Mesendoderm (in vitro differentiated cells): ENCODE data around the gene ASTN1.

Experiments used
- DNase-seq: peaks from one replicate; pipeline ENCODE4 v3.0.0; 2013
- H2AK5ac ChIP-seq: 2 replicates; pipeline ENCODE4 v1.6.1; 2013; ENCODE audit warnings: low read length, inconsistent platforms
- H2BK120ac ChIP-seq: 2 replicates; pipeline ENCODE4 v1.6.1; 2013; ENCODE audit warnings: low read depth, mild to moderate bottlenecking, low read length, moderate library complexity, mixed read lengths
- H2BK15ac ChIP-seq: replicated peaks from 2 replicates; pipeline ENCODE4 v1.6.1; 2013; ENCODE audit warnings: low read depth, mild to moderate bottlenecking, moderate library complexity
- H2BK5ac ChIP-seq: 2 replicates; pipeline ENCODE4 v1.6.1; 2013; ENCODE audit warnings: low read length, inconsistent platforms
- H3K18ac ChIP-seq: 2 replicates; pipeline ENCODE4 v1.6.1; 2013; ENCODE audit warnings: mild to moderate bottlenecking, low read length, mixed read lengths
- H3K23ac ChIP-seq: one replicate; pipeline ENCODE4 v1.6.1; 2013; ENCODE audit warnings: low read length
- H3K27ac ChIP-seq: 2 replicates; pipeline ENCODE4 v1.5.1; 2013; ENCODE audit warnings: low read depth, mild to moderate bottlenecking, inconsistent platforms, low read length, moderate library complexity
- H3K27me3 ChIP-seq: 2 replicates; pipeline ENCODE4 v1.6.1; 2013; ENCODE audit warnings: low read length, control low read depth, mild to moderate bottlenecking, inconsistent platforms; ENCODE audit not compliant: insufficient read depth, poor library complexity
- H3K36me3 ChIP-seq: 2 replicates; pipeline ENCODE4 v1.6.1; 2013; ENCODE audit warnings: low read length, inconsistent platforms; ENCODE audit not compliant: control insufficient read depth, insufficient read depth
- H3K4ac ChIP-seq: one replicate; pipeline ENCODE4 v1.6.1; 2013; ENCODE audit warnings: low read depth, mild to moderate bottlenecking, low read length, moderate library complexity
- H3K4me1 ChIP-seq: 2 replicates; pipeline ENCODE4 v1.6.1; 2013; ENCODE audit warnings: low read depth, low read length, inconsistent platforms; ENCODE audit not compliant: control insufficient read depth
- H3K4me2 ChIP-seq: 2 replicates; pipeline ENCODE4 v1.6.1; 2013; ENCODE audit warnings: low read length
- H3K4me3 ChIP-seq: 2 replicates; pipeline ENCODE4 v1.5.1; 2013; ENCODE audit warnings: mild to moderate bottlenecking, low read length
- H3K56ac ChIP-seq: one replicate; pipeline ENCODE4 v1.6.1; 2013; ENCODE audit warnings: low read length
- H3K79me1 ChIP-seq: 2 replicates; pipeline ENCODE4 v1.6.1; 2013; ENCODE audit warnings: low read length, inconsistent platforms
- H3K79me2 ChIP-seq: 2 replicates; pipeline ENCODE4 v1.6.1; 2013; ENCODE audit warnings: mild to moderate bottlenecking, low read length; ENCODE audit not compliant: control insufficient read depth, insufficient read depth
- H3K9ac ChIP-seq: 2 replicates; pipeline ENCODE4 v1.6.1; 2013; ENCODE audit warnings: low read length, inconsistent platforms
- H4K5ac ChIP-seq: one replicate; pipeline ENCODE4 v1.6.1; 2013; ENCODE audit warnings: low read length
- H4K8ac ChIP-seq: one replicate; pipeline ENCODE4 v1.6.1; 2013; ENCODE audit warnings: low read depth, mild to moderate bottlenecking, control low read depth, low read length, moderate library complexity
- WGBS: extraction: QIAGEN DNeasy Blood & Tissue Kit; methylation state at CpG from one replicate; pipeline ENCODE4 v1.1.7; 2013; ENCODE audit warnings: low lambda C conversion rate, missing lambda C conversion rate; ENCODE audit not compliant: insufficient coverage; ENCODE audit errors: extremely low coverage; 5-methylcytosine and 5-hydroxymethylcytosine counted together

The ASTN1 gene

DNA sequence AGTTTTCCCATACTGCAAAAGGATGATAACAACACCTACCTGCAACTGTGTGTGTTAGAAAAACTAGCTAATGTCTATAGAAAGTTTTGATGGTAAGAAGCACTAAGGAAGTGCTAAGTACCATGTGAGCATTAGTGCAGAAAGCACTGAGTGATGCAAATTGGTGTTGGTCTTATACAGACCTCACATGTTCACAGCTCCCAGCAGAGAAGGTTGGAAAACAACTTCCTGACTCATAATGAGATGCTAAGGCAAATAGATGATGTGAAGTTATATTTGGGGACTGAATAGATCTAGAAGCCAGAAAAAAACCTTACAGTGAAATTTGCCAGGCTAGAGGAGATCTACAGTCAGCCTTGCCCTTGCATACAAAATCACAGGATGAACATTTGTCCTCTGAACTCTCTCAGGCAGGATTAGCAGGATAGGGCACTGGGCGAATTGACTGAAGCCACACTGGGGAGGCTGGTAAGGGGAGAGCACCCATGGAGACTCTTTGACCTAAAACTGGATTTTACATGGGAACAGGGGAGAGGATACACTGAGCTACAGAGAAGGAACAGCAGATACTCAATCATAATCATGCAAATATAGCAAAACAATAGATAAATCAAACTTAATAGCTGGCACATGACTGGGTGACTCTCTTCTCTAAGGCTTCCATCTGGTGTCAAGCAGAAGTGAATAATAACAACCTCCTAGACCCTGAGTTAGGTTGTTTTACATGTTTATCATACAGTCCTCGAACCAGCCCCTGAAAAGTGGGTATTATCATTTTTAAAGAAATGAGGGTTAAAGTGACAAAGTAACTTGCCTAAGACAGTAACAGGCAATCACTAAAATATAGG is 61.3 kb downstream of the ASTN1 start:
- H3K4me3 ChIP-seq = no peak overlapping the region
- no peak overlapping the region for H3K27ac ChIP-seq
- H3K36me3 ChIP-seq = no peaks in the 10 kb centered on the region
- H3K23ac ChIP-seq = no peak overlapping the region
- no peak overlapping the region for H2BK15ac ChIP-seq
- no CpG with 5 or more reads among the region's 2 CpGs for WGBS
- H3K27me3 ChIP-seq = no peaks in the 10 kb centered on the region
- no peak overlapping the region for H2BK5ac ChIP-seq
- no peak overlapping the region for H3K4me2 ChIP-seq
- H4K8ac ChIP-seq = no peak overlapping the region
- no peaks in the 10 kb centered on the region for H3K4me1 ChIP-seq
- no peak overlapping the region for H4K5ac ChIP-seq
- H3K56ac ChIP-seq = no peak overlapping the region
- H3K79me2 ChIP-seq = no peaks in the 10 kb centered on the region
- no peak for DNase-seq
- no peaks in the 10 kb centered on the region for H3K79me1 ChIP-seq
- H3K18ac ChIP-seq = no peak overlapping the region
- H2AK5ac ChIP-seq = no peak overlapping the region
- H2BK120ac ChIP-seq = no peak overlapping the region
- no peak overlapping the region for H3K9ac ChIP-seq
- H3K4ac ChIP-seq = no peak overlapping the region

DNA sequence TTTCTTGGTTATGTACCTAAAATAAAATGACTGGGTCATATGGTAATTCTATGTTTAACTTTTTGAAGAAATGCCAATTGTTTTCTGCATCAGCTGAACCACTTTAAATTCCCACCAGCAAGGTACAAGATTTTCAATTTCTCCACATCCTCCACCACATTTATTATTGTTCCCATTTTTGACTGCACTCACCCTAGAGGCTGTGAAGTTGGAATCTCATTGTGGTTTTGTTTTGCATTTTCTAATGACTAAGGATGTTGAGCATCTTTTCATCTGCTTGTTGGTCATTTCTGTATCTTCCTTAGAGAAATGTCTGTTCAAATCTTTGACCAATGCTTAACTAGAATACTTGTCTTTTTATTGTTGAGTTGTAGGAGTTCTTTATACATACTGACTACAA is 72.5 kb downstream of the ASTN1 start:
- no peaks in the 10 kb centered on the region for H3K79me2 ChIP-seq
- no peak overlapping the region for H2AK5ac ChIP-seq
- H3K9ac ChIP-seq = no peak overlapping the region
- no peak overlapping the region for H3K4ac ChIP-seq
- H3K4me3 ChIP-seq = no peak overlapping the region
- H3K4me2 ChIP-seq = no peak overlapping the region
- H2BK120ac ChIP-seq = no peak overlapping the region
- no peak overlapping the region for H2BK5ac ChIP-seq
- no peak overlapping the region for H3K56ac ChIP-seq
- no peak overlapping the region for H4K8ac ChIP-seq
- H3K79me1 ChIP-seq = no peaks in the 10 kb centered on the region
- H3K18ac ChIP-seq = no peak overlapping the region
- no peak overlapping the region for H2BK15ac ChIP-seq
- H4K5ac ChIP-seq = no peak overlapping the region
- no peak overlapping the region for H3K27ac ChIP-seq
- H3K36me3 ChIP-seq = no peaks in the 10 kb centered on the region
- no peak for DNase-seq
- no peaks in the 10 kb centered on the region for H3K4me1 ChIP-seq
- no peak overlapping the region for H3K23ac ChIP-seq
- no peaks in the 10 kb centered on the region for H3K27me3 ChIP-seq

DNA sequence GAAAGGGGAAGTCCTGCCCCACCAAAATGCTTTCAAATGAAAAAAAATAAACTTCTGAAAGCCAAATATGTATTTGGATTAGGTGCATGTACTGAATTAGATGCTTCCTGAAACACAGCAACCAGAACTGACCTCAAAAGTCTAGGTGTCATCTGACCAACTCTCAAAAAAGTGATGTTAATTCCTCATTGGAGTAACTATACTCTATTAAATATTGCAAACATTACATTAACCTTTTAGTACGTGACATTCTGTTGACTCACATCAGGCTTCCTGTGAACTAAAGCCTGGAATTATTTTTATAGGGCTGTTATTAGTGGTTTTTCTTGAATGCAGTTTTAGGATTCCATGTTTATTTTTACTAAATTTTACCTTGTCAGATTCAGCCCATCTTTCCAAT is 73.5 kb downstream of the ASTN1 start:
- Histone ChIP-seq H4K8ac (no peak overlapping the region), H2BK15ac (no peak overlapping the region)
- WGBS = no CpG with 5 or more reads among the region's 1 CpG

DNA sequence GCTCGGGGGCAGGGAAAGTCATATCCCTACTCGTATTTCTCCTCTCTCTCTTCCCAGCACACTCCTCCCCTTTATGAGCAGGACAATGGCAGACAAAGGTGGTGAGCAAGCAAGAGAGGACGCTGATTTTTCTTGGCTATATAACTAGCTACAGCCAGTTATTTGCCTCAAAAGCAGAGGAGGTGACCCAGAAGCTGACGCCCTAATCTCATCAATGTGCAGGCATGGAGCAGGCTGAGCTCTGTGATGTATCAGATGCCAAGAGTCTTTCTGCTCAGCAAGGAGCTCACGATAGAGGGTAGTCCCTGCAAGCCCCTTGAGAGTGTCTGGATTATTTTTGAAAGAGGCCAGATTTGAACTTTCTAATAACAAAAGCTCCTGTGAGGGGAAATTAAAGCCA is 75.5 kb downstream of the ASTN1 start:
- no peak overlapping the region for H3K4ac ChIP-seq
- no peak overlapping the region for H2BK15ac ChIP-seq
- no peak overlapping the region for H2BK5ac ChIP-seq
- H3K4me2 ChIP-seq = no peak overlapping the region
- H3K4me3 ChIP-seq = no peak overlapping the region
- no peaks in the 10 kb centered on the region for H3K27me3 ChIP-seq
- no CpG with 5 or more reads among the region's 5 CpGs for WGBS
- H3K9ac ChIP-seq = no peak overlapping the region
- no peak overlapping the region for H2BK120ac ChIP-seq
- H3K4me1 ChIP-seq = no peaks in the 10 kb centered on the region
- no peak overlapping the region for H3K56ac ChIP-seq
- no peak for DNase-seq
- H3K23ac ChIP-seq = no peak overlapping the region
- no peak overlapping the region for H3K27ac ChIP-seq
- H3K79me1 ChIP-seq = no peaks in the 10 kb centered on the region
- no peak overlapping the region for H2AK5ac ChIP-seq
- no peaks in the 10 kb centered on the region for H3K36me3 ChIP-seq
- H4K5ac ChIP-seq = no peak overlapping the region
- H4K8ac ChIP-seq = no peak overlapping the region
- H3K79me2 ChIP-seq = no peaks in the 10 kb centered on the region
- no peak overlapping the region for H3K18ac ChIP-seq

More for the DNA sequence above, 73.5 kb downstream of the ASTN1 start:
- H3K56ac ChIP-seq = no peak overlapping the region
- no peak overlapping the region for H2BK120ac ChIP-seq
- no peak overlapping the region for H3K4ac ChIP-seq
- no peaks in the 10 kb centered on the region for H3K79me2 ChIP-seq
- no peaks in the 10 kb centered on the region for H3K27me3 ChIP-seq
- H3K9ac ChIP-seq = no peak overlapping the region
- no peak overlapping the region for H4K5ac ChIP-seq
- H3K36me3 ChIP-seq = no peaks in the 10 kb centered on the region
- H3K27ac ChIP-seq = no peak overlapping the region
- no peak overlapping the region for H2BK5ac ChIP-seq
- DNase-seq = no peak
- H3K18ac ChIP-seq = no peak overlapping the region
- H3K23ac ChIP-seq = no peak overlapping the region
- H3K4me1 ChIP-seq = no peaks in the 10 kb centered on the region
- H3K4me3 ChIP-seq = no peak overlapping the region
- no peaks in the 10 kb centered on the region for H3K79me1 ChIP-seq
- H2AK5ac ChIP-seq = no peak overlapping the region
- H3K4me2 ChIP-seq = no peak overlapping the region

DNA sequence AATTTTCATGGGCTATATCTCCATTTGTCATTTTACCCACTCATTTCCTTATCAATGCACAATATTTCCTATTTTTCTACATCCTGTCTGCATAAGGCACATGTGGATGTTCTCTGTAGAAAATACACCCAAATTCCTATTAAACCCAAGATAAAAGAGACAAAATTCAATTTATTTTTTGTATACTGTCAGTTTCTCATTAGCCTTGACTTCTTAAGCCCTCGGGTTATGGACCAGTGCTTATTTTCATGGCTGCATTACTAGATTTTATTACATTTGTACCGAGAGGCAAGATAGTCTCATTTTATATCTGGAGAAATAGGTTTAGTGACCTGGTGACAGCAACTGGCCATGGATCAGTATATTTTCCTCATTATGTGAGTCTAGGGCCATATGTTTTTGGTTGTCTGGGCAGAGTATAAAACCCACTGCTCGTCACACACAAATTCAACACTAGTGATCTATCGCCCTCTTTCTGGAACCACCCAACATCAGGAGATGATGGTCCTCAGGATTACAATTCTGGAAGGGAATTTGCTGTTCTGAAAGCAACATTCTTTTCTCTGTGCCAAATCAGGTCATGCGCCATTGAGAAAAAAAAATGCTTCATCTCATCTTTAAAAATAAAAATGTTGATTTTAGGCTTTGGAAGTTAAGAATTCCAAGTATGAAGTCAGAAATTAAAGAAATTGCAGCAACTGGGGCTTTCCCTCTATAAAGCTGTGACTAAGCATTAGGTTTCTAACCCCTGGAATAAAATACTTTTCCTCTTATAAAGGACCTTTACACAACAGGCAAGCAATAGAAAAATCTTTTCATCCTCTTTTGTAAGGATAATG is 81.4 kb downstream of the ASTN1 start:
- Histone ChIP-seq H3K4me1 (no peaks in the 10 kb centered on the region), H2BK120ac (no peak overlapping the region), H4K8ac (no peak overlapping the region), H2BK5ac (no peak overlapping the region), H3K27ac (no peak overlapping the region), H3K79me1 (no peaks in the 10 kb centered on the region), H3K23ac (no peak overlapping the region), H3K4me3 (no peak overlapping the region), H3K9ac (no peak overlapping the region), H3K18ac (no peak overlapping the region), H3K4me2 (no peak overlapping the region), H3K4ac (no peak overlapping the region), H4K5ac (no peak overlapping the region), H2AK5ac (no peak overlapping the region), H3K79me2 (no peaks in the 10 kb centered on the region), H3K36me3 (no peaks in the 10 kb centered on the region), H3K56ac (no peak overlapping the region), H3K27me3 (no peaks in the 10 kb centered on the region), H2BK15ac (no peak overlapping the region)
- no CpG with 5 or more reads among the region's 5 CpGs for WGBS
- no peak for DNase-seq
